Prostate gland (tissue), 2 donors: ENCODE data around the gene ACOXL. TPM values are rescaled to one million over a fixed set of nuclear protein-coding genes. Genes with fewer than 3 reads are reported as not detected.
"Not testable (repeated sequence)": the region's sequence is repeated elsewhere in the genome, so short reads cannot be mapped to it uniquely, and the experiment has no call there.

Experiments used
- DNase-seq: peaks from one replicate; pipeline ENCODE4 v3.0.0-alpha.2; 2019; ENCODE audit warnings: low spot score
- H3K27ac ChIP-seq, 2 donors: fragments of 200-600 bp; sonication (generic); 2 replicates each; pipeline ENCODE4 v1.5.1; 2017 to 2019
- H3K27me3 ChIP-seq: fragments of 200-600 bp; sonication (generic); replicated peaks from 2 replicates; pipeline ENCODE4 v1.5.1; 2019; ENCODE audit not compliant: insufficient read depth
- H3K36me3 ChIP-seq, 2 donors: fragments of 200-600 bp; sonication (generic); 1 replicate in 1 of 2; 2 replicates in 1 of 2; pipeline versions ENCODE4 v1.5.1 to v1.8.1; 2017 to 2019
- H3K4me1 ChIP-seq: fragments of 200-600 bp; sonication (generic); replicated peaks from 2 replicates; pipeline ENCODE4 v1.5.1; 2019
- H3K4me3 ChIP-seq, 2 donors: fragments of 200-600 bp; sonication (generic); 2 replicates each; pipeline ENCODE4 v1.5.1; 2017 to 2019
- H3K9me3 ChIP-seq: fragments of 200-600 bp; sonication (generic); 2 replicates; pipeline ENCODE4 v1.5.1; 2017
- CTCF ChIP-seq, 4 experiments: fragments of 200-600 bp in 2 of 4; fragments of 450-650 bp in 2 of 4; sonication (generic) in 2 of 4; IDR thresholded peaks; 1 replicate in 3 of 4; 2 replicates in 1 of 4; pipeline ENCODE4 v1.5.1; 2016 to 2019; ENCODE audit warnings: antibody characterized with exemption in 4 of 4, mild to moderate bottlenecking in 2 of 4, moderate library complexity in 2 of 4
- POLR2A ChIP-seq: fragments of 450-650 bp; IDR thresholded peaks from one replicate; pipeline ENCODE4 v1.6.1; 2016; ENCODE audit warnings: antibody characterized with exemption, mild to moderate bottlenecking
- POLR2AphosphoS5 ChIP-seq: sonication (generic); formaldehyde crosslinking; IDR thresholded peaks from one replicate; pipeline ENCODE4 v1.6.1; 2017; ENCODE audit warnings: antibody characterized with exemption
- WGBS: methylation state at CpG from one replicate; pipeline ENCODE4 v1.1.5; 2018; 5-methylcytosine and 5-hydroxymethylcytosine counted together
- intact Hi-C: fragments of 100-400 bp; cut with DNase I; formaldehyde crosslinking; loops from one replicate; pipeline ENCODE4 v1.14.2; 2022
- total RNA-seq, 2 donors: library from RNA; depleted of rRNA; stranded (reverse); fragments of >200 nt; gene quantifications; one replicate each; pipeline ENCODE4 v1.1.0, GENCODE V29; 2016

The ACOXL gene
- total RNA-seq, 2 donors from 2014 or later, result 8.0 to 8.3 TPM

DNA sequence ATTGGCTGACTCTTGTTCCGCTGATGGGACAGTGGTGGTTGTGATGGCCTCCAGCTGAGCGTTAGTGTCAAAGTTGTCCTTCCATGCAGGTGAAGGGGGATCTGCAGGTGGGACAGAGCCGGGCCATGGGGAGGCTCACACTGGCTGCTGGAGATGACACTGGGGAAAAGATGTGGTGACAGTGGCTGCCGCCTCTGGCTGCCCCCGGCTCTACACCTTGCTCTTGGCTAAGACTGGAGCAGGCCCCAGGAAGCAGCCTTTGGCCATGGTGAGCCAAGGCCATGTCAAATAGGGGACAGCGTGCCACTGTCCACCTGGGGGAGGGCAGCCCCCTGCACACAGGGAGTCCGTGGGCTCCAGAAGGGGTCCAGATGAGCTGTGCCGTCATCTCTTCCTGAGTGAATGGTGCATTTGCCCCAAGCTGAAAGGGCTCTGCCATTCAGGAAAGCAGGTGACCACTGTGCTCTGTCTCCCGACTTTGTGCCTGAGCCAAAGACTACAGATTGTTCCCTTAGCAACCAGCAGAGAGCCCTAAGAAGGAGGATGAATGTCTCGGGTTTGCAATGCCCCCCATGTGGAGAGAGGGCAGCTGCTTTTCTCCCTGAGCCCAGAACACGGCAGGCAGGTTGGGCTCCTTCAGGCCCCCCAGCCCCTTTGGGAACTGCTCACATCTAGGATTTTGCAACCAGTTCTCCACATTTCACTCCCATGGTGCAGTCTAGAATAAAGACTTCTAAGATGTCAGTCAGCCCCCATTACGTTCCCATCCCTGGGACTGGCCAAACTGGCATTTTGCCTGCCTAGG lies 309.2 kb downstream of the ACOXL start:
- no peak for TF ChIP-seq CTCF (IDR thresholded peaks at IDR 0.05)
- no peak for TF ChIP-seq POLR2AphosphoS5
- no peak for TF ChIP-seq POLR2A
- H3K4me3 ChIP-seq, result no peak overlapping the region
- H3K27me3 ChIP-seq, result no peaks in the 10 kb centered on the region
- no peak for DNase-seq
- intact Hi-C loops, result no loop called here
- no peak overlapping the region for H3K27ac ChIP-seq
- WGBS, result 87% methylated on average over 12 of the region's 12 CpGs
- no peaks in the 10 kb centered on the region for H3K9me3 ChIP-seq
- no peaks in the 10 kb centered on the region for H3K4me1 ChIP-seq
- no peaks in the 10 kb centered on the region for H3K36me3 ChIP-seq

- Histone ChIP-seq H3K4me3 (no peak overlapping the region), H3K9me3 (no peaks in the 10 kb centered on the region), H3K36me3 (no peaks in the 10 kb centered on the region), H3K4me1 (no peaks in the 10 kb centered on the region), H3K27ac (no peak overlapping the region), H3K27me3 (no peaks in the 10 kb centered on the region)
- WGBS, result 96% methylated on average over 6 of the region's 6 CpGs
- intact Hi-C loops, result no loop called here
- TF ChIP-seq CTCF (IDR thresholded peaks at IDR 0.05) (no peak), POLR2A (no peak), POLR2AphosphoS5 (no peak)
- no peak for DNase-seq
Observed at GRCh38 chr2:111042261-111042660, 309.9 kb downstream of the ACOXL start.

DNA sequence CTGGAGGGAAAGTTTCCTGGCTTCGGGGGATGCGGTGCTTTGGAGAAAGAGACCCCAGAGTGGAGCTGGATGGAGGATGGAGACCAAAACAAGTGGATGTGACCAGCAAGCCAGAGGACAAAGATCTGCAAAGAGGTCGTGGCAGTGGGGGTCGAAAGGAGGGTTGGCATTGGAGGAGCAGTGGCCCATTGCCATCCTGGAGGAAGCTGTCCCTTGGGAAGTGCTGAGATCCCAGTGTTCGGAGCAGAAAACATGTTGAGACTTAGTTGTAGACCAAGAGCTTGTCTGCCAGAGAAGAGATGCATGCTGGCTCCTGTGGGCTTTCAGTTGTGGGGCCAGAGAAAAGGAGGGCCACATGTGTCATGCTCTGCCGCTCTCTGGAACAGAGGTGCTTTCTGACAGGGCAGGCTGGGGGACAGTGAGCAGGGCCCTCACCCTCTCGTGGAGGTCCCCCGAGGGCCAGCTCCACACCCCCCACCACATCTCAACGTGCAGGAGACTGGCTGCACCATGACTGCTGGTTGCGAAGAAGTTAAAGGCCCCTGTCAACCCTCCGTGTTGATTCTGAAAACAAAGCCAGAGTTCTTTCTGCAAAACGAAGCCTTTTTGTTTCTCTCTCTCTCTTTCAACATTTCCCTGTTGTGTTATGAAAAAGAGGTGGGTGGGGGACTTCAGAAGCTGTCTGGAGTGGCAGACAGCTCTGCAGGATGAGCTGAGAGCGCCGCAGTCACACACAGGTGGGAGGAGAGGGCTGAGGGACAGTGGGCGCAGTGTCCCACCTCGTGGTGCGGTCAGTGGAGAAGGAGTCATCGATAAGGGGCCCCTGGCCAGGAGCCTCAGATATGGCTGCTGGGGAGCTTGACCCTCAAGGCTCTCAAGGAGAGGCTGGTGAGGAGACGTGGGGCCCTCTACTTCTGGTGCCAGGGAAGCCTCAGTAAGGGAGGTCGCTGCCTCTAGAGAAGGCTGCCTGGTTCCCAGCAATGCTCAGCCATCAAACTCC lies 310.7 kb downstream of the ACOXL start:
- Histone ChIP-seq H3K27ac (no peak overlapping the region), H3K27me3 (no peaks in the 10 kb centered on the region), H3K4me1 (no peaks in the 10 kb centered on the region), H3K4me3 (no peak overlapping the region), H3K36me3 (no peaks in the 10 kb centered on the region), H3K9me3 (no peaks in the 10 kb centered on the region)
- intact Hi-C loops, result no loop called here
- TF ChIP-seq POLR2AphosphoS5 (no peak), POLR2A (no peak), CTCF (IDR thresholded peaks at IDR 0.05) (no peak)
- DNase-seq, result no peak
- 81% methylated on average over 20 of the region's 20 CpGs for WGBS

- WGBS, result 80% methylated on average over 4 of the region's 4 CpGs
- TF ChIP-seq CTCF (IDR thresholded peaks at IDR 0.05), result no peak
- TF ChIP-seq POLR2AphosphoS5, result no peak
- no peak for TF ChIP-seq POLR2A
- H3K9me3 ChIP-seq, result no peaks in the 10 kb centered on the region
- DNase-seq, result no peak
- no peak overlapping the region for H3K4me3 ChIP-seq
- intact Hi-C loops, result no loop called here
- H3K27ac ChIP-seq, result no peak overlapping the region
- no peaks in the 10 kb centered on the region for H3K4me1 ChIP-seq
- H3K36me3 ChIP-seq, result no peaks in the 10 kb centered on the region
- no peaks in the 10 kb centered on the region for H3K27me3 ChIP-seq
Observed at GRCh38 chr2:111044066-111044465, 311.7 kb downstream of the ACOXL start.

DNA sequence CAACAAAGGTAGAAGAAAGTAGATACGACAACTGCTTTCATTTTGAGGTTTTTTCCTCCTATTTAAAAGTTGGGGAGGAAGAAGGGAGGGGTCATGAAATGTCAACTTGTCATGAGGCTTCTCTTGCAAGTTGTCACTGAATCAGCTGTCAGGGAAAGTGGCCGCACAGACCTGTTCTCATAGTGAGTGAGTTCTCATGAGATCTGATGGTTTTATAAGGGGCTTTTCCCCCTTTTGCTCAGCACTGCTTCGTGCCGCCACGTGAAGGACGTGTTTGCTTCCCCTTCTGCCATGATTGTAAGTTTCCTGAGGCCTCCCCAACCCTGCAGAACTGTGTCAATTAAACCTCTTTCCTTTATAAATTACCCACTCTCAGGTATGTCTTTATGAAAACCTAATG lies 312.9 kb downstream of the ACOXL start:
- H3K9me3 ChIP-seq, H3K4me1 ChIP-seq, H3K27ac ChIP-seq, H3K27me3 ChIP-seq, H3K4me3 ChIP-seq, intact Hi-C loops, H3K36me3 ChIP-seq, DNase-seq: not testable (repeated sequence)
- WGBS, result 81% methylated on average over 6 of the region's 6 CpGs
